Smooth muscle cell (in vitro differentiated cells): ENCODE measurements around the gene FCGBP. TPM values are rescaled to one million over a fixed set of nuclear protein-coding genes. Genes with fewer than 3 reads are reported as not detected.
"Not testable (repeated sequence)": the region's sequence is repeated elsewhere in the genome, so short reads cannot be mapped to it uniquely, and the experiment has no call there.

Source experiments
- DNase-seq: peaks from one replicate; lab custom pipeline; 2025; ENCODE audit not compliant: unreplicated experiment; lab: John Stamatoyannopoulos, UW
- H2AFZ ChIP-seq: fragments of 200-600 bp; sonication (generic); 2 replicates; pipeline ENCODE4 v1.6.0; 2016; ENCODE audit warnings: antibody characterized with exemption, low read depth, mild to moderate bottlenecking
- H3F3A ChIP-seq: fragments of 200-600 bp; sonication (generic); 2 replicates; pipeline ENCODE4 v1.6.0; 2017; ENCODE audit warnings: antibody characterized with exemption, low read depth
- H3K27ac ChIP-seq: fragments of 200-600 bp; sonication (generic); 2 replicates; pipeline ENCODE4 v1.5.1; 2016; ENCODE audit warnings: low read depth, mild to moderate bottlenecking
- H3K27me3 ChIP-seq: fragments of 200-600 bp; sonication (generic); 2 replicates; pipeline ENCODE4 v1.6.1; 2016; ENCODE audit warnings: low read depth, mild to moderate bottlenecking
- H3K36me3 ChIP-seq: fragments of 200-600 bp; sonication (generic); 2 replicates; pipeline ENCODE4 v1.5.1; 2016; ENCODE audit warnings: low read depth
- H3K4me1 ChIP-seq: fragments of 200-600 bp; sonication (generic); 2 replicates; pipeline ENCODE4 v1.5.1; 2016; ENCODE audit warnings: low read depth
- H3K4me2 ChIP-seq: fragments of 200-600 bp; sonication (generic); 2 replicates; pipeline ENCODE4 v1.6.0; 2016; ENCODE audit warnings: mild to moderate bottlenecking
- H3K4me3 ChIP-seq: fragments of 200-600 bp; sonication (generic); 2 replicates; pipeline ENCODE4 v1.5.1; 2016; ENCODE audit warnings: mild to moderate bottlenecking
- H3K79me2 ChIP-seq: fragments of 200-600 bp; sonication (generic); 2 replicates; pipeline ENCODE4 v1.6.0; 2016; ENCODE audit warnings: low read depth, mild to moderate bottlenecking
- H3K9ac ChIP-seq: fragments of 200-600 bp; sonication (generic); 2 replicates; pipeline ENCODE4 v1.6.0; 2016; ENCODE audit warnings: low read depth
- H3K9me3 ChIP-seq: fragments of 200-600 bp; sonication (generic); replicated peaks from 2 replicates; pipeline ENCODE4 v1.5.1; 2016; ENCODE audit warnings: low read depth
- H4K20me1 ChIP-seq: fragments of 200-600 bp; sonication (generic); 2 replicates; pipeline ENCODE4 v1.6.0; 2016; ENCODE audit warnings: low read depth
- WGBS: methylation state at CpG from one replicate; pipeline ENCODE4 v1.1.7; 2016; ENCODE audit warnings: low lambda C conversion rate; 5-methylcytosine and 5-hydroxymethylcytosine counted together
- polyA plus RNA-seq: library from polyadenylated mRNA; unstranded; fragments of >200 nt; fragmentation: Nextera tagmentation; extraction: Ambion mirVana; gene quantifications from 2 replicates; pipeline ENCODE4 v1.2.1, GENCODE V29; 2016
- total RNA-seq: library from RNA; depleted of rRNA; stranded (reverse); fragments of >200 nt; gene quantifications from 2 replicates; pipeline ENCODE4 v1.2.3, GENCODE V29; 2014
- TF ChIP-seq, protein P1 (sequence below): fragments of 200-600 bp; sonication (generic); IDR thresholded peaks from 2 replicates; pipeline ENCODE4 v1.5.1; 2017; ENCODE audit warnings: borderline replicate concordance, mild to moderate bottlenecking, antibody characterized with exemption; ENCODE audit not compliant: insufficient read depth, poor library complexity, severe bottlenecking

Gene FCGBP
- total and polyA plus RNA-seq, 2 experiments from 2014 or later, result 0.15 to 0.18 TPM

DNA sequence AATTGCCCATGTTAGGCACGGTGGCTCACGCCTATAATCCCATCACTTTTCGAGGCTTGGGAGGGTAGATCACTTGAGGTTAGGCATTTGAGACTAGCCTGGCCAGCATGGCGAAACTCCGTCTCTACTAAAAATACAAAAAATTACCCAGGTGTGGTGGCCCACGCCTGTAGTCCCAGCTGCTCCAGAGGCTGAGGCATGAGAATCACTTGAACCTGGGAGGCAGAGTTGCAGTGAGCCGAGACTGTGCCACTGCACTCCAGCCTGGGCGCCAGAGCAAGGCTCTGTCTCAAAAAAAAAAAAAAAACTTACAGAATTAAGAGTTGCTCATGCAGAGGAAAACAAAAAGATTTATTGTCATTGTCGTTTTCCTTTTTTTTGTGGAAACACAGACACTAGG lies 33.1 kb upstream of the FCGBP start:
- Histone ChIP-seq H3K79me2 (peaks cover 15% of the 10 kb centered on the region), H3K4me2 (no peak overlapping the region), H3K4me1 (peaks cover 5% of the 10 kb centered on the region), H3F3A (no peaks in the 10 kb centered on the region), H3K36me3 (no peaks in the 10 kb centered on the region), H4K20me1 (no peaks in the 10 kb centered on the region), H2AFZ (no peak overlapping the region), H3K4me3 (no peak overlapping the region), H3K9ac (no peak overlapping the region), H3K27ac (no peak overlapping the region), H3K27me3 (no peaks in the 10 kb centered on the region), H3K9me3 (no peaks in the 10 kb centered on the region)
- WGBS, result 90% methylated on average over 9 of the region's 9 CpGs
- no peak for DNase-seq
- TF ChIP-seq, protein P1, sequence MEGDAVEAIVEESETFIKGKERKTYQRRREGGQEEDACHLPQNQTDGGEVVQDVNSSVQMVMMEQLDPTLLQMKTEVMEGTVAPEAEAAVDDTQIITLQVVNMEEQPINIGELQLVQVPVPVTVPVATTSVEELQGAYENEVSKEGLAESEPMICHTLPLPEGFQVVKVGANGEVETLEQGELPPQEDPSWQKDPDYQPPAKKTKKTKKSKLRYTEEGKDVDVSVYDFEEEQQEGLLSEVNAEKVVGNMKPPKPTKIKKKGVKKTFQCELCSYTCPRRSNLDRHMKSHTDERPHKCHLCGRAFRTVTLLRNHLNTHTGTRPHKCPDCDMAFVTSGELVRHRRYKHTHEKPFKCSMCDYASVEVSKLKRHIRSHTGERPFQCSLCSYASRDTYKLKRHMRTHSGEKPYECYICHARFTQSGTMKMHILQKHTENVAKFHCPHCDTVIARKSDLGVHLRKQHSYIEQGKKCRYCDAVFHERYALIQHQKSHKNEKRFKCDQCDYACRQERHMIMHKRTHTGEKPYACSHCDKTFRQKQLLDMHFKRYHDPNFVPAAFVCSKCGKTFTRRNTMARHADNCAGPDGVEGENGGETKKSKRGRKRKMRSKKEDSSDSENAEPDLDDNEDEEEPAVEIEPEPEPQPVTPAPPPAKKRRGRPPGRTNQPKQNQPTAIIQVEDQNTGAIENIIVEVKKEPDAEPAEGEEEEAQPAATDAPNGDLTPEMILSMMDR, result no peak

DNA sequence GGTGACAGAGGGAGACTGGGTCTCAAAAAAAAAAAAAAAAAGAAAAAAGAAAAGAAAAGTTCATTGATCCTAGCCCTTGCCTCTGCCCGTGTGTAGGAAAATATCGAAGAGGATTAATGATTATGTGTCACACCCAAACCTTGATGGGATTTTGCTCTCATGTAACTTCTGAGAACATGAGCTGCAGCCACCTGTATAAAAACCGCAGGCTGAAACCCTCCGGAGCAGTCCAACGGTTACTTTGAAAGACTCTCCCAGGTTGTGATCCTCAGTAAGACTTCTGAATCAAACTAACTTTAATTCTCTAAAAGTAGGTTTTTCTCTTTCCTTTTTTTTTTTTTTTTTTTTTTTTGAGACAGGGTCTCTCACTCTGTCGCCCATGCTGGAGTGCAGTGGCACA lies 32.2 kb upstream of the FCGBP start:
- no peaks in the 10 kb centered on the region for H4K20me1 ChIP-seq
- peaks cover 6% of the 10 kb centered on the region for H3K79me2 ChIP-seq
- H3K4me2 ChIP-seq, result no peak overlapping the region
- DNase-seq, result no peak
- no peaks in the 10 kb centered on the region for H3F3A ChIP-seq
- no peak overlapping the region for H3K9ac ChIP-seq
- no peak overlapping the region for H3K4me3 ChIP-seq
- H3K9me3 ChIP-seq, result no peaks in the 10 kb centered on the region
- H3K27me3 ChIP-seq, result no peaks in the 10 kb centered on the region
- TF ChIP-seq, protein P1, result no peak
- peaks cover 5% of the 10 kb centered on the region for H3K4me1 ChIP-seq
- 92% methylated on average over 6 of the region's 6 CpGs for WGBS
- H3K36me3 ChIP-seq, result no peaks in the 10 kb centered on the region
- no peak overlapping the region for H2AFZ ChIP-seq
- H3K27ac ChIP-seq, result no peak overlapping the region

DNA sequence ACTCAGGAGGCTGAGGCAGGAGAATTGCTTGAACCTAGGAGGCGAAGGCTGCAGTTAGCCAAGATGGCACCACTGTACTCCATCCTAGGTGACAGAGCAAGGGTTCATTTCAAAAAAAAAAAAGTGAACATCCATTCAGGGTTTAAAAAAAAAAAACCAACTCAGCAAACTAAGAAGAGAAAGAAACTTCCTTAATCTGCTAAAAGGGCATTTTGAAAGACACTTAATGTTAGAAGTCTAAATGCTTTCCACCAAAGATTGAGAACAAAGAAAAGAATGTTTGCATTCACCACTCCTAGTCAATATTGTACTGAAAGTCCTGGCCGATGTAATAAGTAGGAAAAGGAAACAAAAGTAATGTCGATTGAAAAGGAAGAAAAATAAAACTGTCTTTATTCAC lies 29.5 kb upstream of the FCGBP start:
- Histone ChIP-seq H4K20me1 (no peaks in the 10 kb centered on the region), H3K79me2 (no peaks in the 10 kb centered on the region), H3K9me3 (no peaks in the 10 kb centered on the region), H2AFZ (no peak overlapping the region), H3K4me1 (no peaks in the 10 kb centered on the region), H3F3A (no peaks in the 10 kb centered on the region), H3K4me3 (no peak overlapping the region), H3K27me3 (no peaks in the 10 kb centered on the region), H3K9ac (no peak overlapping the region), H3K27ac (no peak overlapping the region), H3K4me2 (no peak overlapping the region), H3K36me3 (no peaks in the 10 kb centered on the region)
- no peak for DNase-seq
- WGBS, result 88% methylated on average over 3 of the region's 3 CpGs
- TF ChIP-seq, protein P1, result no peak

DNA sequence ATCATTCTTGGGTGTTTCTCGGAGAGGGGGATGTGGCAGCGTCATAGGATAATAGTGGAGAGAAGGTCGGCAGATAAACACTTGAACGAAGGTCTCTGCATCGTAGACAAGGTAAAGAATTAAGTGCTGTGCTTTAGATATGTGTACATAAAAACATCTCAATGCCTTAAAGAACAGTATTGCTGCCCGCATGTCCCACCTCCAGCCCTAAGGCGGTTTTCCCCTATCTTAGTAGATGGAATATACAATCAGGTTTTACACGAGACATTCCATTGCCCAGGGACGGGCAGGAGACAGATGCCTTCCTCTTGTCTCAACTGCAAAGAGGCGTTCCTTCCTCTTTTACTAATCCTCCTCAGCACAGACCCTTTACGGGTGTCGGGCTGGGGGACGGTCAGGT lies 25.0 kb upstream of the FCGBP start:
- not testable (repeated sequence) for H3K79me2 ChIP-seq, H3K4me1 ChIP-seq, H3K9ac ChIP-seq, H3K4me3 ChIP-seq, H3K9me3 ChIP-seq, H3K36me3 ChIP-seq, H3K4me2 ChIP-seq, H4K20me1 ChIP-seq, H3F3A ChIP-seq, H3K27ac ChIP-seq, H3K27me3 ChIP-seq, H2AFZ ChIP-seq, DNase-seq
- WGBS, result 37% methylated on average over 13 of the region's 13 CpGs

DNA sequence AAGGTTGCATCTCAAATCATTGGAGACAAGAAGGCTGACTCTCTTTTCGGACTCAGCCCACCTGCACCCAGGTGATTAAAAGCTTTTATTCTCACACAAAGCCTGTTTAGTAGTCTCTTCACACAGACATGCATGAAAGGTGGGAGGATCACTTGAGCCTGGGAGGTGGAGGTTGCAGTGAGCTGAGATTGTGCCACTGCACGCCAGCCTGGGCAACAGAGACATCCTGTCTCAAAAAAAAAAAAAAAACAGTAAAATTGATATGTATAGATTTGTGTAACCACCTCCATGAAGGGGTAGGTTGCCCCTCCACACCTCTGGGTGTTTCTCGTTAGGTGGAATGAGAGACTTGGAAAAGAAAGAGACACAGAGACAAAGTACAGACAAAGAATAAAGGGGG lies 24.5 kb upstream of the FCGBP start:
- not testable (repeated sequence) for H3K27ac ChIP-seq, H3K4me1 ChIP-seq, H2AFZ ChIP-seq, H3K4me2 ChIP-seq, DNase-seq, H3K4me3 ChIP-seq, H3K9ac ChIP-seq, H3K36me3 ChIP-seq, H3F3A ChIP-seq, H4K20me1 ChIP-seq, H3K27me3 ChIP-seq, H3K79me2 ChIP-seq, H3K9me3 ChIP-seq
- 90% methylated on average over 3 of the region's 3 CpGs for WGBS

DNA sequence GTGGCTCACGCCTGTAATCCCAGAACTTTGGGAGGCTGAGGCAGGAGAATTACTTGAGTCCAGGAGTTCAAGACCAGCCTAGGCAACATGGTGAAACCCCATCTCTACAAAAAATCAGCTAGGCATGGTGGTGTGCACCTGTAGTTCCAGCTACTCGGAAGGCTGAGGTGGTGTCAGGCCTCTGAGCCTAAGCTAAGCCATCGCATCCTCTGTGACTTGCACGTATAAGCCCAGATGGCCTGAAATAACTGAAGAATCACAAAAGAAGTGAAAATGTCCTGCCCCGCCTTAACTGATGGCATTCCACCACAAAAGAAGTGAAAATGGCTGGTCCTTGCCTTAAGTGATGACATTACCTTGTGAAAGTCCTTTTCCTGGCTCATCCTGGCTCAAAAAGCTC lies 23.5 kb upstream of the FCGBP start:
- not testable (repeated sequence) for H3K27ac ChIP-seq, DNase-seq, H3F3A ChIP-seq, H3K9me3 ChIP-seq, H3K36me3 ChIP-seq, H3K79me2 ChIP-seq, H3K4me3 ChIP-seq, H3K4me2 ChIP-seq, H3K4me1 ChIP-seq, H2AFZ ChIP-seq, H3K9ac ChIP-seq, H4K20me1 ChIP-seq, H3K27me3 ChIP-seq
- 83% methylated on average over 5 of the region's 5 CpGs for WGBS
